Measurements from ENCODE around the gene SMCHD1.
"Not testable (repeated sequence)": the region's sequence is repeated elsewhere in the genome, so short reads cannot be mapped to it uniquely, and the experiment has no call there.

The SMCHD1 gene

GRCh38 chr18:2851771-2852170 is 196.2 kb downstream of the SMCHD1 start:
- DNase-seq (ENCODE audit: low read depth in 4 of 4, low spot score in 1 of 4): no peak

- DNase-seq (ENCODE audit: low read depth in 4 of 4, low spot score in 1 of 4): not testable (repeated sequence)
These were observed 196.9 kb downstream of the SMCHD1 start for GRCh38 chr18:2852460-2852859.

GRCh38 chr18:2853173-2853925 is 197.8 kb downstream of the SMCHD1 start:
- no peak for DNase-seq (ENCODE audit: low read depth in 4 of 4, low spot score in 1 of 4)

- DNase-seq (ENCODE audit: low read depth in 4 of 4, low spot score in 1 of 4): no peak
These were observed 198.6 kb downstream of the SMCHD1 start for GRCh38 chr18:2853926-2854664.

All from stimulated activated CD4-positive, alpha-beta T cell treated with anti-CD3 and anti-CD28 coated beads, Interleukin-1b, Interleukin-23, amount 100 ng/mL, for 24 hours (primary cell).